ENCODE data around the gene TCERG1L. TPM values are rescaled to one million over a fixed set of nuclear protein-coding genes. Genes with fewer than 3 reads are reported as not detected.

The TCERG1L gene
- total RNA-seq, 2 donors from 2014 or later = 1.6 to 4.5 TPM

GRCh38 chr10:131067690-131068089, 243.8 kb downstream of the TCERG1L start:
- H3K27me3 ChIP-seq (ENCODE audit: control insufficient read depth, insufficient read depth, low read length, poor library complexity, severe bottlenecking) = no peaks in the 10 kb centered on the region
- TF ChIP-seq CTCF (conservative IDR thresholded peaks at IDR 0.05) = no peak
- H3K27ac ChIP-seq (ENCODE audit: low read depth, low read length) = no peak overlapping the region
- no peak for DNase-seq
- Mint-ChIP-seq H3K36me3 (ENCODE audit: low read depth) (no peaks in the 10 kb centered on the region), H3K4me3 (no peak overlapping the region), H3K9me3 (no peaks in the 10 kb centered on the region), H3K27ac (no peak overlapping the region), H3K27me3 (ENCODE audit: insufficient read depth) (no peaks in the 10 kb centered on the region), H3K4me1 (peaks cover 22% of the 10 kb centered on the region)
- H3K36me3 ChIP-seq (ENCODE audit: control insufficient read depth, insufficient read depth, low read length) = no peaks in the 10 kb centered on the region
- no peak overlapping the region for H3K4me3 ChIP-seq (ENCODE audit: low read length)
- H3K9ac ChIP-seq (ENCODE audit: extremely low read depth, low read length, poor library complexity, severe bottlenecking) = no peak overlapping the region
- no peaks in the 10 kb centered on the region for H3K9me3 ChIP-seq (ENCODE audit: control insufficient read depth, low read length)
- peaks cover 2% of the 10 kb centered on the region for H3K4me1 ChIP-seq (ENCODE audit: control insufficient read depth, insufficient read depth, low read length)
- WGBS, 2 experiments (ENCODE audit: insufficient coverage in 1 of 2, insufficient read length in 1 of 2) = 82 to 92% methylated on average over 3 to 4 of the region's 4 CpGs

GRCh38 chr10:131065673-131066305, 245.7 kb downstream of the TCERG1L start:
- H3K4me3 ChIP-seq (ENCODE audit: low read length) = no peak overlapping the region
- H3K9ac ChIP-seq (ENCODE audit: extremely low read depth, low read length, poor library complexity, severe bottlenecking) = no peak overlapping the region
- Mint-ChIP-seq H3K36me3 (ENCODE audit: low read depth) (no peaks in the 10 kb centered on the region), H3K27me3 (ENCODE audit: insufficient read depth) (peaks cover 4% of the 10 kb centered on the region), H3K4me3 (no peak overlapping the region), H3K9me3 (no peaks in the 10 kb centered on the region), H3K27ac (no peak overlapping the region), H3K4me1 (peaks cover 26% of the 10 kb centered on the region)
- peaks cover 2% of the 10 kb centered on the region for H3K4me1 ChIP-seq (ENCODE audit: control insufficient read depth, insufficient read depth, low read length)
- no peak for TF ChIP-seq CTCF (conservative IDR thresholded peaks at IDR 0.05)
- H3K27ac ChIP-seq (ENCODE audit: low read depth, low read length) = peak overlapping the region; percentile 12
- no peaks in the 10 kb centered on the region for H3K9me3 ChIP-seq (ENCODE audit: control insufficient read depth, low read length)
- DNase-seq = peak; percentile 71
- 49 to 54% methylated on average over 5 of the region's 5 CpGs for WGBS, 2 experiments (ENCODE audit: insufficient coverage in 1 of 2, insufficient read length in 1 of 2)
- no peaks in the 10 kb centered on the region for H3K27me3 ChIP-seq (ENCODE audit: control insufficient read depth, insufficient read depth, low read length, poor library complexity, severe bottlenecking)
- H3K36me3 ChIP-seq (ENCODE audit: control insufficient read depth, insufficient read depth, low read length) = no peaks in the 10 kb centered on the region

GRCh38 chr10:131063311-131063710, 248.2 kb downstream of the TCERG1L start:
- peaks cover 11% of the 10 kb centered on the region for H3K9me3 Mint-ChIP-seq
- H3K36me3 Mint-ChIP-seq (ENCODE audit: low read depth) = no peaks in the 10 kb centered on the region
- no peak overlapping the region for H3K9ac ChIP-seq (ENCODE audit: extremely low read depth, low read length, poor library complexity, severe bottlenecking)
- no peak overlapping the region for H3K27ac Mint-ChIP-seq
- no peak for DNase-seq
- no peak for TF ChIP-seq CTCF (conservative IDR thresholded peaks at IDR 0.05)
- H3K4me1 ChIP-seq (ENCODE audit: control insufficient read depth, insufficient read depth, low read length) = peaks cover 2% of the 10 kb centered on the region
- H3K4me1 Mint-ChIP-seq = peaks cover 22% of the 10 kb centered on the region
- H3K27me3 Mint-ChIP-seq (ENCODE audit: insufficient read depth) = peaks cover 4% of the 10 kb centered on the region
- WGBS, 2 experiments (ENCODE audit: insufficient coverage in 1 of 2, insufficient read length in 1 of 2) = 93% methylated on average over 2 of the region's 2 CpGs; no CpG with 5 or more reads in 1 of the 2 experiments
- peaks cover 11% of the 10 kb centered on the region for H3K9me3 ChIP-seq (ENCODE audit: control insufficient read depth, low read length)
- no peak overlapping the region for H3K4me3 ChIP-seq (ENCODE audit: low read length)
- no peak overlapping the region for H3K27ac ChIP-seq (ENCODE audit: low read depth, low read length)
- no peaks in the 10 kb centered on the region for H3K27me3 ChIP-seq (ENCODE audit: control insufficient read depth, insufficient read depth, low read length, poor library complexity, severe bottlenecking)
- H3K4me3 Mint-ChIP-seq = no peak overlapping the region
- H3K36me3 ChIP-seq (ENCODE audit: control insufficient read depth, insufficient read depth, low read length) = no peaks in the 10 kb centered on the region

Data from endodermal cell (in vitro differentiated cells).